Suprapubic skin (tissue), 4 donors: ENCODE results near the gene PDRG1.
A peak's percentile ranks its signal among the peaks of the same experiment; 100 is the strongest.

Experiments
- CTCF ChIP-seq, 2 donors: fragments of 200-600 bp in 1 of 2; fragments of 450-650 bp in 1 of 2; sonication (generic) in 1 of 2; IDR thresholded peaks; one replicate each; pipeline ENCODE4 v1.5.1; 2016 to 2019; ENCODE audit warnings: antibody characterized with exemption in 2 of 2, mild to moderate bottlenecking in 1 of 2, moderate library complexity in 1 of 2
- EP300 ChIP-seq: sonication (generic); formaldehyde crosslinking; IDR thresholded peaks from one replicate; pipeline ENCODE4 v1.6.1; 2017; ENCODE audit warnings: antibody characterized with exemption
- POLR2AphosphoS5 ChIP-seq, 3 donors: sonication (generic); formaldehyde crosslinking; IDR thresholded peaks; one replicate each; pipeline ENCODE4 v1.6.1; 2017; ENCODE audit warnings: antibody characterized with exemption in 3 of 3

GRCh38 chr20:31951530-31952453, at the start of gene PDRG1:
- TF ChIP-seq CTCF (IDR thresholded peaks at IDR 0.05) (peak; percentile 56 to 97), EP300 (no peak), POLR2AphosphoS5 (IDR thresholded peaks at IDR 0.05) (peak in 1 of 3 donors; percentile 4)
